PFSK-1 (cell line): ENCODE results near the gene SYNE2.

Experiments used
- FOXP2 ChIP-seq: optimal IDR thresholded peaks from 2 replicates; pipeline ENCODE3; 2011; ENCODE audit warnings: borderline replicate concordance, control low read depth, inconsistent platforms; ENCODE audit not compliant: insufficient read depth; ENCODE audit errors: extremely low read length, extremely low read depth
- POLR2AphosphoS5 ChIP-seq: IDR thresholded peaks from 2 replicates; pipeline ENCODE4 v1.6.1; 2012; ENCODE audit warnings: low read depth, mild to moderate bottlenecking, control low read depth, low read length, moderate library complexity
- SIN3A ChIP-seq: IDR thresholded peaks from 2 replicates; pipeline ENCODE4 v1.6.1; 2012; ENCODE audit warnings: mild to moderate bottlenecking, low read length, moderate library complexity, borderline replicate concordance; ENCODE audit not compliant: insufficient read depth
- TAF1 ChIP-seq: IDR thresholded peaks from 2 replicates; pipeline ENCODE4 v1.6.1; 2012; ENCODE audit warnings: low read length, control low read depth, borderline replicate concordance; ENCODE audit not compliant: insufficient read depth
- TF ChIP-seq, protein P1 (sequence below), 2 experiments: IDR thresholded peaks; 2 replicates each; pipeline versions ENCODE4 v1.6.1 to v1.8.0; 2011 to 2012; ENCODE audit warnings: low read depth in 2 of 2, low read length in 2 of 2, control low read depth in 1 of 2, inconsistent platforms in 1 of 2, mild to moderate bottlenecking in 1 of 2, moderate library complexity in 1 of 2; ENCODE audit not compliant: insufficient read depth in 1 of 2

SYNE2 gene

DNA sequence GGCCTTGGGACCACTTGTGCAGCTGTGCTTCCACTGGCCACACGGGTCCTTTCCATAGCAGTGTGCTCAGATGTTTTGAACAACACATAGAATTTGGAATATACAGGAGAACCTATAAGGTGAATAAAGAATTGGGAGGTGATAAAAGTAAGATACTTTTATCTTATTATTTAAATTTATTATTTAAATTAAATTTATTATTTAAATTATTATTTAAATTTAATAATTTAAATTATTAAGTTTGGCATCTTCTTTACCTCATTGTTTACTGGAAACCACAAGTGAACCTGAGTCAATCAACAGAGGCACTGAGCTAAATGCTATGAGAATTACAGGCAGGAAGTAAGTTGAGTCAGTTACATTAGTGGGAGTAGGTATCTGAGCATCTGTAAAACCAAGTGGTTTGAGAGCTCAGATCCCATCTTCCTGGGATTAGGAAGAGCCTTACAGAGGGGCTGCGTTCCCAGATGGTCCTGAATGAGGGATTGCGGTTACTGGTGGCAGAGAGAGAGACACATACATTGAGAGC, 338.2 kb downstream of the SYNE2 start:
- TF ChIP-seq FOXP2 = no peak
- no peak for TF ChIP-seq TAF1
- TF ChIP-seq POLR2AphosphoS5 = no peak
- no peak for TF ChIP-seq SIN3A
- TF ChIP-seq, protein P1, sequence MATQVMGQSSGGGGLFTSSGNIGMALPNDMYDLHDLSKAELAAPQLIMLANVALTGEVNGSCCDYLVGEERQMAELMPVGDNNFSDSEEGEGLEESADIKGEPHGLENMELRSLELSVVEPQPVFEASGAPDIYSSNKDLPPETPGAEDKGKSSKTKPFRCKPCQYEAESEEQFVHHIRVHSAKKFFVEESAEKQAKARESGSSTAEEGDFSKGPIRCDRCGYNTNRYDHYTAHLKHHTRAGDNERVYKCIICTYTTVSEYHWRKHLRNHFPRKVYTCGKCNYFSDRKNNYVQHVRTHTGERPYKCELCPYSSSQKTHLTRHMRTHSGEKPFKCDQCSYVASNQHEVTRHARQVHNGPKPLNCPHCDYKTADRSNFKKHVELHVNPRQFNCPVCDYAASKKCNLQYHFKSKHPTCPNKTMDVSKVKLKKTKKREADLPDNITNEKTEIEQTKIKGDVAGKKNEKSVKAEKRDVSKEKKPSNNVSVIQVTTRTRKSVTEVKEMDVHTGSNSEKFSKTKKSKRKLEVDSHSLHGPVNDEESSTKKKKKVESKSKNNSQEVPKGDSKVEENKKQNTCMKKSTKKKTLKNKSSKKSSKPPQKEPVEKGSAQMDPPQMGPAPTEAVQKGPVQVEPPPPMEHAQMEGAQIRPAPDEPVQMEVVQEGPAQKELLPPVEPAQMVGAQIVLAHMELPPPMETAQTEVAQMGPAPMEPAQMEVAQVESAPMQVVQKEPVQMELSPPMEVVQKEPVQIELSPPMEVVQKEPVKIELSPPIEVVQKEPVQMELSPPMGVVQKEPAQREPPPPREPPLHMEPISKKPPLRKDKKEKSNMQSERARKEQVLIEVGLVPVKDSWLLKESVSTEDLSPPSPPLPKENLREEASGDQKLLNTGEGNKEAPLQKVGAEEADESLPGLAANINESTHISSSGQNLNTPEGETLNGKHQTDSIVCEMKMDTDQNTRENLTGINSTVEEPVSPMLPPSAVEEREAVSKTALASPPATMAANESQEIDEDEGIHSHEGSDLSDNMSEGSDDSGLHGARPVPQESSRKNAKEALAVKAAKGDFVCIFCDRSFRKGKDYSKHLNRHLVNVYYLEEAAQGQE (IDR thresholded peaks at IDR 0.05; ENCODE audit: insufficient read depth in 1 of 2, low read depth in 2 of 2, low read length in 2 of 2) = no peak

DNA sequence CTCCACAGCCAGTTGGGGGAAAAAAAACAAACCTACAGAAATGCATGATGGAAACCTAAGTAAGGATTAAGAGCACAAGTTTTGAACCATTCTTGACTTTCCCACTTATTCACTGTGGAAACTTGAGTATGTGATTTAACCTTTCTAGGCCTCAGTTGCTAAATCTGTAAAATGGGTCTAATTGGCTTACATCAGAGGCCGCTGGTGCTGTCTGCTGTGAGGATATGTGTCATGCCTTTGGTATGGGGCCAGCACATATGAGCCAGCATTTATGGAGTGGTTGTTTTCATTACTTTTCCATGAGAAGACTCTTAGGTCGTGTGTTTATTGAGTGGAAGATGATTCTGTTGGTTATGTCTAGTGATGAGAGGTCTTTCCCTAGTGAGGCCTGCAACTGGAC, 339.0 kb downstream of the SYNE2 start:
- TF ChIP-seq POLR2AphosphoS5 (no peak), SIN3A (no peak), FOXP2 (no peak), TAF1 (no peak)
- TF ChIP-seq, protein P1 (IDR thresholded peaks at IDR 0.05; ENCODE audit: insufficient read depth in 1 of 2, low read depth in 2 of 2, low read length in 2 of 2) = no peak

DNA sequence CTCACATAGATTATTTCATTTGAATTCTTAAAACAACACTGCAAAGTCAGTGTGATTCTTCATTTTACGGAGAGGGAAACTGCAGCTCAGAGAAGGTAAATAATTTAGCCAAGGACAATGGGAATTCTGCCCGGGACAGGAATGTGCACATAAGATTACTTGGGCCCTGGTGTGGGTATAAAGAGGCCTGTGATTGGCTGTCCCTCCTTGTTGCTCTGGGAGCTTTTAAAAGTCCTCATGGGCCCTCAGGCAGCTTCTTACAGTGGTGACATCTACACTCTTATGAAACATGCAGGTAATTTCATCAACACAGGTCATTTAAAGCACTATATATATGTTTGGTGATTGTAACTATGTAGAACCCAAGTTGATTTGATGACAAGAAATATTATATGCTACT, 341.0 kb downstream of the SYNE2 start:
- TF ChIP-seq, protein P1 (IDR thresholded peaks at IDR 0.05; ENCODE audit: insufficient read depth in 1 of 2, low read depth in 2 of 2, low read length in 2 of 2) = no peak
- TF ChIP-seq SIN3A (no peak), TAF1 (no peak), FOXP2 (no peak), POLR2AphosphoS5 (no peak)

DNA sequence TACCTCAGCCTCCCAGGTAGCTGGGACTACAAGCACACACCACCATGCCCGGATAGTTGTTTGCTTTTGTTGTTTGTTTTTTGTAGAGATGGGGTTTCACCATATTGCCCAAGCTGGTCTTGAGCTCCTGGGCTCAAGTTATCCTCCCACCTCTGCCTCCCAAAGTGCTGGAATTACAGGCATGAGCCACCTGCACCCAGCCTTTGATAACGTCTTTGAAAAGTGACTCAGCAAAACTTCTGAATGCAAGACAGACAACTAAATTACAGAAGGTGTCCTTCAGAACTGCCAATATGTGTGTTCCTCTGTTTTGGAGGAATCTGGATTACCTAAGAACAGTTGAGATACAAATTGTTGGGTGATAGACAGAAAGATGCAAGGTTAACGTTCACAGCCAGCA, 341.6 kb downstream of the SYNE2 start:
- no peak for TF ChIP-seq SIN3A
- TF ChIP-seq POLR2AphosphoS5 = no peak

DNA sequence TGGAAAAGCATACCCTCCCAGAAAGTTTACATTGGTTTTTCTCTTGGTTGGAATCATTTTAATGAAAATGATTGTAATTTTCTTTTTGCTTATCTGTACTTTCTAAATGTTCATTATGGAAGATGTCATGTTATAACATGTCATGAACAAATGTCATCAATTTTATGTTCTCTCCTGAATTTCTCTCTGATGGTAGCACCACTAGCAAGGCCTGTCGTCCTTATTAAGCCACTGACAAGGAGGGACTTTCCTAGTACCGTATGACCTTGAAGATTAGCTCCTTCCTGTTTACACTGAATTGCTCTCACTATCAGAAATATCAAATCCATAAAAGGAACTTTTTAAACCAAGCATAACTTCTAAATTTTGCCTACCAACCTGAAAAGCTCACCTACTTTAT, 342.4 kb downstream of the SYNE2 start:
- TF ChIP-seq TAF1 (no peak), FOXP2 (no peak), POLR2AphosphoS5 (no peak), SIN3A (no peak)
- TF ChIP-seq, protein P1 (IDR thresholded peaks at IDR 0.05; ENCODE audit: insufficient read depth in 1 of 2, low read depth in 2 of 2, low read length in 2 of 2) = no peak
